MV-4-11 (cell line): Measurements from ENCODE around the gene HOXD12.

Source experiments
- DNase-seq: peaks from one replicate; lab custom pipeline; 2025; lab: John Stamatoyannopoulos, UW

The HOXD12 gene

GRCh38 chr2:176092270-176093144, 7.1 kb upstream of the HOXD12 start, which contains the start of gene HOXD13:
TSS of gene HOXD13 (plus strand) at chr2:176092721. CDS start at chr2:176092891, 170 bp downstream.
- DNase-seq: no peak

DNA sequence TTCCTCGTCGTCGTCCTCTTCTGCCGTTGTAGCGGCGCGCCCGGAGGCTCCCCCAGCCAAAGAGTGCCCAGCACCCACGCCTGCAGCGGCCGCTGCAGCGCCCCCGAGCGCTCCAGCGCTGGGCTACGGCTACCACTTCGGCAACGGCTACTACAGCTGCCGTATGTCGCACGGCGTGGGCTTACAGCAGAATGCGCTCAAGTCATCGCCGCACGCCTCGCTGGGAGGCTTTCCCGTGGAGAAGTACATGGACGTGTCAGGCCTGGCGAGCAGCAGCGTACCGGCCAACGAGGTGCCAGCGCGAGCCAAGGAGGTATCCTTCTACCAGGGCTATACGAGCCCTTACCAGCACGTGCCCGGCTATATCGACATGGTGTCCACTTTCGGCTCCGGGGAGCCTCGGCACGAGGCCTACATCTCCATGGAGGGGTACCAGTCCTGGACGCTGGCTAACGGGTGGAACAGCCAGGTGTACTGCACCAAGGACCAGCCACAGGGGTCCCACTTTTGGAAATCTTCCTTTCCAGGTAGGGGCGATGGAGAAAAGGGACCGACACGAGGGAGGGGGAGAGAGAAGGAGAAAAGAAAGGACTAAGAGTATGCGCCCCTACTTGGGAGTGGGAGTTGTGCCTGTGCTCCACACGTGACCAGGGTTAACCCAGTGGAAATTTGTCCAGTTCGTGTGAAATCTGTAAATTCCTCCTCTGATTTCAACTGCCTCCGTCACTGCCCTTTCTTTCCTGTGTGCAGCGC, 6.3 kb upstream of the HOXD12 start:
- no peak for DNase-seq

GRCh38 chr2:176093898-176094249, 5.7 kb upstream of the HOXD12 start:
- no peak for DNase-seq

GRCh38 chr2:176094349-176094748, 5.2 kb upstream of the HOXD12 start:
- DNase-seq: no peak

- no peak for DNase-seq
Measured at GRCh38 chr2:176095421-176095820, 4.2 kb upstream of the HOXD12 start.

GRCh38 chr2:176096243-176096985, 3.2 kb upstream of the HOXD12 start:
- no peak for DNase-seq

DNA sequence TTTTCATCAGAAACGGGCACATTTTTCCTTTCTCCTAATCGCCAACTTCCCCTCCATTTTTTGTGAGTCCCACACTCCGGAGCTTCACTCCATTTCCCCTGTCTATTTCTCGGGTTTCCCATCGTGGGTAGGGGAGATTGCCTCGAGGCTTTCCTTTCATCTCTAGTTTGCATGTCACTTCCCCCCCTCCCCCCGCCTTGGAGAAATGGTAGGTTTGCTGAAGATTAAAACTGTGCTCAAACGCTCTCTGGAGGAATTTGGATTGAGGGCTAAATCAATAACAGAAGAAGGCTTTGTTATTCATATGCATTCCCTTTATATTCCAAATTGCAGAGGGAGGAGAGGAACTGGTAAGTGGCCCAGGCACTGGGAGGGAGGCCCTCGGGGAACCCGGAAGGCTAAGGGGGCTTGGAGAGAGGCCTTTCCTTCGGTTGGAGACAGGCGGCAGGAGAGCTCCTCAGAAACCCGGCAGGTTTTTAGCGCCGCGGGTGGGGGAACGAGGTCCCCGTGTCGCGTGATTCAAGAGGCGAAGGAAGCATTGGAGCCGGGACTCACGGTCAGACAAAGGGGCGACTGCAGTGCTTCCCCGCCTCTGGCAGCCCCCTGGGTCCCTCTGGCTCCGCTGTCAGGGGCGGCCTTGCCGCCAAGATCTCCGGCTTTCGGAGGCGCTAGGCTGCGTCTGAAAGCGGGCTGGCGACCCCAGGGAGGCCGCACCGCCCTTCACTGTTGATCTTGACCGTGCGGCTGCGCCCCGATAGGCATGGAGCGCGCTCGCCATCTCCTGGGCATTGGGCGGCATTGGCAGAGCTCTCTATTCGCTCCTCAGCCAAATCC, 2.4 kb upstream of the HOXD12 start:
- DNase-seq: peak; percentile 35

DNA sequence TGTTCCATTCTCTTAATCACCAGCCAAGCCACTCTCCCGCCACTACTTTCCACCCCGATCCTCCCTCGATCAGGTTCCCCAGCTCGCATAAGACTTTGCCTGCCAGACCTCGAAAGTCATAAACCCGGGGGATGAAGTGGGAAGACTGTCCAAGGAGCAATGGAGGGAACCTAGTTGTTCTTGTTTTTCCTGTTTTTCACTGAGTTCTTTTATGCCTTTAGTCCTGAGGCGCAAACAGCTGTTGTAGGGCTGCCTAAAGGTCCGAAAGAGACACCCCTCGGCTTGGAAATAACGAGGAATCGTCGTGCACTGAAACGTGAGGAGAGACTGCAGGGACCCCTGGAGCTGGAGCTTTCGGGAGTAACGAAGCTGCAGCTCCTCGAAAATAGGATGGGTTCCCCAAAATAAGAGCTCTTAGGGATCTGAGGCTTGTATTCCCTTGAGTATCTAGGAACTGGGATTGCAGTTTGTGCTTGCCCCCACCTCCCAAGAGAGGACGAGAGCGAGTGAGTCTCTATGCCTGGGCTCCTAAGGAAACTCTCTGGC, 1.7 kb upstream of the HOXD12 start:
- no peak for DNase-seq

GRCh38 chr2:176098366-176099158, 1.0 kb upstream of the HOXD12 start:
- DNase-seq: no peak

DNA sequence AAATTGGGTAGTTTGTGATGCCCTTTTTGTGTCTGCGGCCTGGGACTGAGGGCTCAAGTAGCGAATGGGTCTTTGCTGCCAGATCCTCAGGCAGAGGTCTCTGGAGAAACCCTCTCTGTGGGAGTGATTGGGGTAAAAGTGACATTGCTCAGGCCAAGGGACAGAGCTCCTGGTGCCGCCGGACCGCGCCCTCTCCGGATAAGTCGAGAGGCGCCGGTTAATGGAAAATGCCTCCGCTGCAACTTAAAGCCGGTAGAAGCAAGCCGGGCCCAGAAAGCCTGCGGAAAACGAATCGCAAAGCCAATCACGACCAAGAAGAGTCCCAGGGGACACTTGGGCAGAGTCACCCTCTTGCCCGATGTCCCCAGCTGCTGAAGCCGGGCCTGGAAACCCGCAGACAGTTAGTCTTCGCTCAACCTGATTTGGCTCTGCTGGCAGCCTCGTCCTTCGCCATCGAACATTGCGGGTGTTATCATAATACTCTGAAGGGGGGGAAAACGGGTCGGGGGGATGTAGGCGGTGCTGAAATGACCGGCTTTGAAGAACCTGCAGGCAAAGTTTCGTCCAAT, 352 bp upstream of the HOXD12 start:
- no peak for DNase-seq

- no peak for DNase-seq
Measured at GRCh38 chr2:176100547-176101140, 1.0 kb downstream of the HOXD12 start.

DNA sequence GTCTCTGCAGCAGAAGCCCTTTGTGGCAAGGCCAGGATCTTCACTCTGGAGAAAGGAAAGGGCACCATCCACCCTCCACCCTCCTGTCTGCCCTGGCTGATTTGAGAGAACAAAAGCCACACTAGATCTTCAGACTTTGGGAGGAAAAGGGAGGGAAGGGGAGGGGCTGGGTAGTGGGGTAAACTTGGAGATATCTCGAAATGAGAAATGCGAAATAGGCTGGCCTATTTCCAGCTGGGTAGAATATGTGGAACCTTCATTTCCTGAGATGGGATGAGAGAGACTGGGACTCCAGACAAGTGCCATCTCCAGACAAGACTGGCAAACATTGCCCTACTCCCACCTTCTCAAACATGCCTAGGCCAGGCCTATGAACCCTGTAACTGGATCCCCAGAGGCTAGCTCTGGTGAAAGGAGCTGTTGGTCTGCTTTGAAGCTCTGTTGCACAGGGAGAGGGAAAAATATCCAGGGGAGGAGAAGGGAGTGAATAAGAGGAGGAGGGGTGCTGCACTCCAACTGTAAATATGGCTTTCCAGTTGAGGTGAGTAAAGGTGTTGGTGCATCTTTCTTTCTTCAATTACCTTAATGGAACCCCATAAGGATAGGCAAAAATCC, 1.7 kb downstream of the HOXD12 start:
- no peak for DNase-seq

DNA sequence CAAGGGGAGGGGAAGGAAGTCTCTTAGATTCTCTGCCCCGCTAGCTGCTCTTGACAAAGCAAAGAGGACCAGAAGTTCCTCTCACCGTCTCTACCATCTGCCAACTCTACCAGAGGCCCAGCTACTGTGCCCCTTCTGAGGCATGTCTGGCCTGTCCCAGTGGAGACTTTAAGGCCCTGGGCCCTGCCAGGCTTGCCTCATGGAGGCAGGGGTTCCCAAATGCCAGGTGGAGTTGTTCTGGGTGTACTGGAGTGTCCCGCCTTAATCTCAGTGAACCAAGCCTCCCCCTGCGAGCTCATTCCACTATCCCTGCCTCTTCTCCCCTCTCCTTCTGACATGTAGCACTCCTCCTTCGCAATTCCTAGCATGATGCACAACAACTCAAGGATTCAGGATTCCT, 2.2 kb downstream of the HOXD12 start:
- no peak for DNase-seq

GRCh38 chr2:176102309-176102866, 2.8 kb downstream of the HOXD12 start:
- DNase-seq: no peak

DNA sequence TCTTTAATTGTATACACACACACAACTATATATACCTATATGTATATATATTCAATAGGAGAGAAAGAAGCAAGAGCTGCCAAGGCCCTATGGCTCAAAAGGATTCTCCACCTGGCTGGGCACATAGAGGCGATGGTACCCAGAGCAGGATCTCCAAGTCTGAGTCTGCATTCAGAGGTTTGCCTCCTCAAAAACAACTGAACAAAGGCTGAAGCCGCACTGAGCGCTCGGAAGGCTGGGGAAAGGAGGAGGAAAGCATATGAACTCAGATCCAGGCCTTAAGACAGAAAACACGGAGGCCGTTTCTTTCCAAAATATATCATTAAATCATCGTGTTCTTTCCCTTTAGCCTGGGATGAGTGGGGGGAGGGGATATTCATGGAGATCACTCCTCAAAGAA, 3.6 kb downstream of the HOXD12 start:
- DNase-seq: no peak

DNA sequence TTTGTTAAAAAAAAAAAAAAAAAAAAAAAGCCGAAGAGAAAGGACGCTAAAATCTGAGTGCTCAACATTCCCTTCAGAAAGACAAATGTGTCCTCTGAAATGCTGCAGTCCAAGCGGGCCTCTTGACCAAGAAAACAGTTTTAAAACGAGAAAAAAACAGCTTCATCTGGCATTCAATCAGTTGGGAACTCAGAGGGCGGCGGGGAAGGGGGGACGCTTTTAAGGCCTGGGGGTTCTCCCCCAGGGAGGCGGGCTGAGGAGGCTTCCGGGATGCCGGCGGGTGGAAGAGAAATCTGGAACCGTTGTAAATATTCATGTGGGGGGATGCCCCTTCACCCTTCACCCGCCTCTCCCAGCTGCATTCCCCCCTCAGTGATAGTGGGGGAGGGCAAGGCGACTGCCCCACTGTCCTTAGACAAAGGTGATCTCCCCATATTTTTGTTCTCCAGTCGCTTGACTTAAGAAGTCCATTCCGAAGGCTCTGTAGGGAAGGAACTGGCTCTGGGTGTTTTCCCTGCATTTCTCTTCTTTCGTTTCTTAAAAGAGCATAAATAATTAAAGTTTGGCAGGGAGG, 4.2 kb downstream of the HOXD12 start:
- DNase-seq: no peak

DNA sequence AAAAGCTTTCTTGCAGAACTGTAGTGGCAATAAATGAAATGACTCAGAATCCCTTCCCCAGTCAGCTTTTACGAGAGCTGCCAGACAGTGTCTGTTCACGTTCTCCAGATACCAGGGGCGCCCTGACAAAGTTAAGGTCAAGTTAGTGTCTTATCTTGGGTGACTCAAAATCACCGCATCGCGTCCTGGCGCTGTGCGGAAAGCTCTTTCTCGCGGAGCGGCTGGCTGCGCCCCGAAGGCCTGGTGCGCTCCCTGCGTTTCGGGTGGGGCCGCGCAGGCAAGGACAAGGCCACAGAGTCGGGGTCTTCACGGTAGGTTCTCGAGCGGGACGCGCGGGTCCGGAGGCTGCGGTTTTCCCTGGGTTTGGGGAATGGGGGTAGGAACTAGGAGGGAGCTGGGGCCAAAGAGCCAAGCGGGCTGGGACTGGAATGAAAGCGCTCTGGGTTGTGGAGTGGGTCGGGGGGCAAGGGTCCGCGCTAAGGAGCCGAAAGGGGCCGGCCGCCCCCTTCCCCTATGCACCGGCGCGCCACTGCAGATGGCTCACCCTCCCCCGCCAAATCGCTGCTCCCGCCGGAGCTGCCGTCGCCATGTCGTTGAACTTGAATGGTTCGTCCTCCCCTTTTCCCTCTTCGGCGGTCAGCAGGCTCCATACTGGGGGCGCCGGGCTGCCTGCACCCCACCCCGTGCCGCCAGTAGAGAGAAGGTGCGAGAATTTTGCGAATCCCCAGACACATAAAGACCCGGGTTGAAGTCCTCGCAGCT, 4.9 kb downstream of the HOXD12 start:
- no peak for DNase-seq
